Measurements from ENCODE around the gene AMELX.

The AMELX gene

GRCh38 chrX:11269006-11269405 is 24.2 kb upstream of the AMELX start:
- ATAC-seq = no peak
- no peak for TF ChIP-seq TSHZ2 (CRISPR knock-in tag; IDR thresholded peaks at IDR 0.05)
- no peak for TF ChIP-seq OSR1 (CRISPR knock-in tag; IDR thresholded peaks at IDR 0.05)
- TF ChIP-seq ZNF70 (CRISPR knock-in tag; IDR thresholded peaks at IDR 0.05) = no peak
- TF ChIP-seq TCF4 (CRISPR knock-in tag; IDR thresholded peaks at IDR 0.05; ENCODE audit: borderline replicate concordance) = no peak
- TF ChIP-seq, protein P1, sequence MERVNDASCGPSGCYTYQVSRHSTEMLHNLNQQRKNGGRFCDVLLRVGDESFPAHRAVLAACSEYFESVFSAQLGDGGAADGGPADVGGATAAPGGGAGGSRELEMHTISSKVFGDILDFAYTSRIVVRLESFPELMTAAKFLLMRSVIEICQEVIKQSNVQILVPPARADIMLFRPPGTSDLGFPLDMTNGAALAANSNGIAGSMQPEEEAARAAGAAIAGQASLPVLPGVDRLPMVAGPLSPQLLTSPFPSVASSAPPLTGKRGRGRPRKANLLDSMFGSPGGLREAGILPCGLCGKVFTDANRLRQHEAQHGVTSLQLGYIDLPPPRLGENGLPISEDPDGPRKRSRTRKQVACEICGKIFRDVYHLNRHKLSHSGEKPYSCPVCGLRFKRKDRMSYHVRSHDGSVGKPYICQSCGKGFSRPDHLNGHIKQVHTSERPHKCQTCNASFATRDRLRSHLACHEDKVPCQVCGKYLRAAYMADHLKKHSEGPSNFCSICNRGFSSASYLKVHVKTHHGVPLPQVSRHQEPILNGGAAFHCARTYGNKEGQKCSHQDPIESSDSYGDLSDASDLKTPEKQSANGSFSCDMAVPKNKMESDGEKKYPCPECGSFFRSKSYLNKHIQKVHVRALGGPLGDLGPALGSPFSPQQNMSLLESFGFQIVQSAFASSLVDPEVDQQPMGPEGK (CRISPR knock-in tag; IDR thresholded peaks at IDR 0.05; ENCODE audit: borderline replicate concordance) = no peak
- no peak for TF ChIP-seq ZNF8 (CRISPR knock-in tag; IDR thresholded peaks at IDR 0.05)
- no peak for TF ChIP-seq ESRRG (CRISPR knock-in tag; IDR thresholded peaks at IDR 0.05)
- TF ChIP-seq ISL1 (CRISPR knock-in tag; IDR thresholded peaks at IDR 0.05) = no peak
- TF ChIP-seq SNAI2 (CRISPR knock-in tag; IDR thresholded peaks at IDR 0.05) = no peak
- TF ChIP-seq BACH2 (CRISPR knock-in tag; IDR thresholded peaks at IDR 0.05; ENCODE audit: borderline replicate concordance) = no peak
- no peak for TF ChIP-seq CSDC2 (CRISPR knock-in tag; IDR thresholded peaks at IDR 0.05)
- TF ChIP-seq TOX (CRISPR knock-in tag; IDR thresholded peaks at IDR 0.05; ENCODE audit: borderline replicate concordance) = no peak
- no peak for TF ChIP-seq CSRNP3 (CRISPR knock-in tag; IDR thresholded peaks at IDR 0.05)
- no peak for TF ChIP-seq CREB5 (CRISPR knock-in tag; IDR thresholded peaks at IDR 0.05; ENCODE audit: low read depth)
- no peak for TF ChIP-seq ZNF565 (CRISPR knock-in tag; conservative IDR thresholded peaks at IDR 0.05; ENCODE audit: low read depth)
- TF ChIP-seq PPARA (CRISPR knock-in tag; IDR thresholded peaks at IDR 0.05; ENCODE audit: borderline replicate concordance) = no peak
- TF ChIP-seq, protein P2, sequence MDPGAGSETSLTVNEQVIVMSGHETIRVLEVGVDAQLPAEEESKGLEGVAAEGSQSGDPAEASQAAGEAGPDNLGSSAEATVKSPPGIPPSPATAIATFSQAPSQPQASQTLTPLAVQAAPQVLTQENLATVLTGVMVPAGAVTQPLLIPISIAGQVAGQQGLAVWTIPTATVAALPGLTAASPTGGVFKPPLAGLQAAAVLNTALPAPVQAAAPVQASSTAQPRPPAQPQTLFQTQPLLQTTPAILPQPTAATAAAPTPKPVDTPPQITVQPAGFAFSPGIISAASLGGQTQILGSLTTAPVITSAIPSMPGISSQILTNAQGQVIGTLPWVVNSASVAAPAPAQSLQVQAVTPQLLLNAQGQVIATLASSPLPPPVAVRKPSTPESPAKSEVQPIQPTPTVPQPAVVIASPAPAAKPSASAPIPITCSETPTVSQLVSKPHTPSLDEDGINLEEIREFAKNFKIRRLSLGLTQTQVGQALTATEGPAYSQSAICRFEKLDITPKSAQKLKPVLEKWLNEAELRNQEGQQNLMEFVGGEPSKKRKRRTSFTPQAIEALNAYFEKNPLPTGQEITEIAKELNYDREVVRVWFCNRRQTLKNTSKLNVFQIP (CRISPR knock-in tag; IDR thresholded peaks at IDR 0.05; ENCODE audit: borderline replicate concordance, low read depth) = no peak
- no peak for TF ChIP-seq ZFP30 (CRISPR knock-in tag; IDR thresholded peaks at IDR 0.05)
- TF ChIP-seq ZC3H10 (CRISPR knock-in tag; IDR thresholded peaks at IDR 0.05) = no peak
- no peak for TF ChIP-seq GLIS3 (CRISPR knock-in tag; IDR thresholded peaks at IDR 0.05)

DNA sequence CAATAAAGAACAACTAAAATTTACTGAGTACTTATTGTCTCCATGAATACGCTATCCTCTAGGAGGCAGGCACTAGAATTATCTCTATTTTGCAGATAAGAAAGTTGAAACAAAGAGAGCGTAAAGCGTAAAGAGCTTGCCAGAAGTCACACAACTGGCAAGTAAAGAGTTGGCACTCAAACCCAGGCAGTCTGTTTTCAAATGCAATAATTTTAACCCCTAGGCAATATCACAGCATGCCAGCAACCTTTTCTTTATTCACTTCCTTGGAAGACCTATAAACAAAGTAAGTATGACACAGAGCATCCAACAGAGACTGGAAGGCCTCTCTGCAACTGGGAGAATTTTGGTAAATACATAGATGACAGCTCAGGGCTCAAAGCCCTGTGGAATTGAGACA is 23.2 kb upstream of the AMELX start:
- TF ChIP-seq RARB (CRISPR knock-in tag; IDR thresholded peaks at IDR 0.05) (no peak), PPARA (CRISPR knock-in tag; IDR thresholded peaks at IDR 0.05; ENCODE audit: borderline replicate concordance) (no peak), GLIS3 (CRISPR knock-in tag; IDR thresholded peaks at IDR 0.05) (no peak), ISL1 (CRISPR knock-in tag; IDR thresholded peaks at IDR 0.05) (no peak), ZNF70 (CRISPR knock-in tag; IDR thresholded peaks at IDR 0.05) (no peak), ZFP30 (CRISPR knock-in tag; IDR thresholded peaks at IDR 0.05) (no peak), ZFP3 (CRISPR knock-in tag; IDR thresholded peaks at IDR 0.05) (no peak), TOX (CRISPR knock-in tag; IDR thresholded peaks at IDR 0.05; ENCODE audit: borderline replicate concordance) (no peak), ARNTL (CRISPR knock-in tag; IDR thresholded peaks at IDR 0.05; ENCODE audit: borderline replicate concordance, low read depth) (no peak), ZNF565 (CRISPR knock-in tag; conservative IDR thresholded peaks at IDR 0.05; ENCODE audit: low read depth) (no peak), SNAI2 (CRISPR knock-in tag; IDR thresholded peaks at IDR 0.05) (no peak), OSR1 (CRISPR knock-in tag; IDR thresholded peaks at IDR 0.05) (no peak)
- TF ChIP-seq, protein P2 (CRISPR knock-in tag; IDR thresholded peaks at IDR 0.05; ENCODE audit: borderline replicate concordance, low read depth) = no peak
- TF ChIP-seq, protein P1 (CRISPR knock-in tag; IDR thresholded peaks at IDR 0.05; ENCODE audit: borderline replicate concordance) = no peak
- ATAC-seq = no peak
